SK-N-SH (cell line): ENCODE data around the gene TSEN2. TPM values are rescaled to one million over a fixed set of nuclear protein-coding genes. Genes with fewer than 3 reads are reported as not detected.

Experiments used
- CTCF ChIA-PET: fragments of 300-600, 350-600 bp; formaldehyde crosslinking; extraction: SDS; loops from one replicate; lab custom pipeline; 2021; lab: Yijun Ruan, JAX
- POLR2A ChIA-PET: fragments of 350-600 bp; sonication (Branson Sonifier 250); formaldehyde crosslinking; extraction: SDS; loops from one replicate; lab custom pipeline; 2020; ENCODE audit warnings: antibody characterized with exemption, inconsistent platforms; lab: Yijun Ruan, JAX
- DNase-seq: peaks from one replicate; pipeline ENCODE4 v3.0.0; 2012
- H2AFZ ChIP-seq: fragments of 200-600 bp; sonication (generic); 2 replicates; pipeline ENCODE4 v1.8.1; 2016; ENCODE audit warnings: antibody characterized with exemption, mild to moderate bottlenecking, low read depth
- H3F3A ChIP-seq: fragments of 200-600 bp; sonication (generic); replicated peaks from 2 replicates; pipeline ENCODE3; 2016; ENCODE audit warnings: antibody characterized with exemption, mild to moderate bottlenecking; ENCODE audit not compliant: insufficient read depth
- H3K27ac ChIP-seq, 2 experiments: fragments of 200-500 bp in 1 of 2; fragments of 200-600 bp in 1 of 2; sonication (Bioruptor generic) in 1 of 2; sonication (generic), shearing (Covaris generic) in 1 of 2; 2 replicates each; pipeline versions ENCODE4 v1.5.1 to v1.6.1; 2014 to 2016; ENCODE audit warnings: low read depth in 2 of 2, inconsistent platforms in 1 of 2, low read length in 1 of 2, mild to moderate bottlenecking in 1 of 2, mixed read lengths in 1 of 2
- H3K27me3 ChIP-seq: fragments of 200-600 bp; sonication (generic), shearing (Covaris generic); 2 replicates; pipeline ENCODE4 v1.6.1; 2016; ENCODE audit warnings: mixed run types; ENCODE audit not compliant: insufficient read depth
- H3K36me3 ChIP-seq, 2 experiments: fragments of 200-500 bp in 1 of 2; fragments of 200-600 bp in 1 of 2; sonication (Bioruptor generic) in 1 of 2; sonication (generic) in 1 of 2; replicated peaks in 1 of 2; 2 replicates each; pipeline versions ENCODE3 to v1.5.1; 2014 to 2016; ENCODE audit warnings: low read length in 1 of 2, mild to moderate bottlenecking in 1 of 2; ENCODE audit not compliant: insufficient read depth in 2 of 2, control insufficient read depth in 1 of 2
- H3K4me1 ChIP-seq, 2 experiments: fragments of 200-500 bp in 1 of 2; fragments of 200-600 bp in 1 of 2; sonication (Bioruptor generic) in 1 of 2; sonication (generic), shearing (Covaris generic) in 1 of 2; 2 replicates each; pipeline versions ENCODE4 v1.5.1 to v1.6.1; 2014 to 2016; ENCODE audit warnings: low read depth in 1 of 2, low read length in 1 of 2, mixed run types in 1 of 2; ENCODE audit not compliant: insufficient read depth in 2 of 2, control insufficient read depth in 1 of 2
- H3K4me2 ChIP-seq: fragments of 200-600 bp; sonication (generic), shearing (Covaris generic); 2 replicates; pipeline ENCODE4 v1.6.1; 2017; ENCODE audit warnings: mixed run types
- H3K4me3 ChIP-seq, 2 experiments: fragments of 200-500 bp in 1 of 2; fragments of 200-600 bp in 1 of 2; sonication (Bioruptor generic) in 1 of 2; sonication (generic), shearing (Covaris generic) in 1 of 2; 2 replicates each; pipeline versions ENCODE4 v1.5.1 to v1.8.1; 2014 to 2016; ENCODE audit warnings: low read depth in 2 of 2, inconsistent platforms in 1 of 2, low read length in 1 of 2, mild to moderate bottlenecking in 1 of 2, mixed read lengths in 1 of 2, moderate library complexity in 1 of 2
- H3K79me2 ChIP-seq: fragments of 200-600 bp; sonication (generic); 2 replicates; pipeline ENCODE4 v1.8.1; 2017; ENCODE audit warnings: mild to moderate bottlenecking; ENCODE audit not compliant: insufficient read depth
- H3K9ac ChIP-seq: fragments of 200-600 bp; sonication (generic); 2 replicates; pipeline ENCODE4 v1.6.1; 2017; ENCODE audit warnings: mixed run types
- H3K9me2 ChIP-seq: fragments of 200-600 bp; sonication (generic); 2 replicates; pipeline ENCODE4 v1.6.1; 2017; ENCODE audit warnings: mixed run types
- H3K9me3 ChIP-seq: fragments of 200-600 bp; sonication (generic); 2 replicates; pipeline ENCODE4 v1.6.1; 2017; ENCODE audit warnings: mixed run types, mild to moderate bottlenecking, moderate library complexity
- H4K20me1 ChIP-seq: fragments of 200-600 bp; sonication (generic); 2 replicates; pipeline ENCODE4 v1.6.1; 2017; ENCODE audit warnings: mild to moderate bottlenecking, mixed run types; ENCODE audit not compliant: insufficient read depth
- CHD2 ChIP-seq: fragments of 150-350 bp; IDR thresholded peaks from 2 replicates; pipeline ENCODE4 v1.6.1; 2018; ENCODE audit warnings: low read length; ENCODE audit not compliant: partially characterized antibody
- ELF1 ChIP-seq: IDR thresholded peaks from 2 replicates; pipeline ENCODE4 v1.4.0; 2012
- FOSL2 ChIP-seq: IDR thresholded peaks from 2 replicates; pipeline ENCODE4 v1.4.0; 2012; ENCODE audit warnings: low read depth, mild to moderate bottlenecking, moderate library complexity, borderline replicate concordance
- FOXM1 ChIP-seq: IDR thresholded peaks from 2 replicates; pipeline ENCODE4 v1.4.0; 2012; ENCODE audit warnings: low read depth, mild to moderate bottlenecking
- GABPA ChIP-seq: IDR thresholded peaks from 2 replicates; pipeline ENCODE4 v1.4.0; 2012; ENCODE audit warnings: low read depth, mild to moderate bottlenecking
- MXI1 ChIP-seq: IDR thresholded peaks from 2 replicates; pipeline ENCODE4 v1.6.1; 2012; ENCODE audit warnings: mild to moderate bottlenecking, low read depth, low read length, improper control_type of control experiment
- NFIC ChIP-seq: IDR thresholded peaks from 2 replicates; pipeline ENCODE4 v1.4.0; 2012; ENCODE audit warnings: borderline replicate concordance
- NRF1 ChIP-seq: IDR thresholded peaks from 2 replicates; pipeline ENCODE4 v1.6.1; 2012; ENCODE audit warnings: low read depth, mild to moderate bottlenecking, low read length
- RAD21 ChIP-seq: IDR thresholded peaks from 2 replicates; pipeline ENCODE4 v1.6.1; 2012; ENCODE audit warnings: mild to moderate bottlenecking, low read length
- RCOR1 ChIP-seq: fragments of 150-350 bp; IDR thresholded peaks from 2 replicates; pipeline ENCODE4 v1.6.1; 2017; ENCODE audit warnings: antibody characterized with exemption, low read length
- RFX5 ChIP-seq: IDR thresholded peaks from 2 replicates; pipeline ENCODE4 v1.6.1; 2012; ENCODE audit warnings: mild to moderate bottlenecking, improper control_type of control experiment, low read length
- TAF1 ChIP-seq: IDR thresholded peaks from 2 replicates; pipeline ENCODE4 v1.6.1; 2012; ENCODE audit warnings: low read depth, mild to moderate bottlenecking, low read length, moderate library complexity, borderline replicate concordance
- TEAD4 ChIP-seq: IDR thresholded peaks from 2 replicates; pipeline ENCODE4 v1.4.0; 2012; ENCODE audit warnings: mild to moderate bottlenecking, borderline replicate concordance; ENCODE audit not compliant: insufficient read depth
- YY1 ChIP-seq: IDR thresholded peaks from 2 replicates; pipeline ENCODE4 v1.4.0; 2012; ENCODE audit warnings: low read depth, mild to moderate bottlenecking
- WGBS: methylation state at CpG from one replicate; pipeline ENCODE4 v1.1.6; 2017; ENCODE audit warnings: low lambda C conversion rate; 5-methylcytosine and 5-hydroxymethylcytosine counted together
- polyA plus RNA-seq, 3 experiments: library from polyadenylated mRNA; depleted of rRNA; stranded (reverse); fragments of >200 nt; gene quantifications; 2 replicates each; pipeline ENCODE4 v1.2.3, GENCODE V29; 2012
- TF ChIP-seq, protein P1 (sequence below): fragments of 150-350 bp; IDR thresholded peaks from 2 replicates; pipeline ENCODE4 v1.6.1; 2017; ENCODE audit warnings: antibody characterized with exemption, low read length, low read depth, borderline replicate concordance
- TF ChIP-seq, protein P2 (sequence below): IDR thresholded peaks from 2 replicates; pipeline ENCODE4 v1.4.0; 2012; ENCODE audit warnings: low read depth
- TF ChIP-seq, protein P3 (sequence below): fragments of 150-350 bp; IDR thresholded peaks from 2 replicates; pipeline ENCODE4 v1.6.1; 2016; ENCODE audit warnings: mild to moderate bottlenecking, low read depth, low read length

The TSEN2 gene
- polyA plus RNA-seq, 1 of the 3 experiments (the other 2 are of a cell fraction): 13.0 TPM

DNA sequence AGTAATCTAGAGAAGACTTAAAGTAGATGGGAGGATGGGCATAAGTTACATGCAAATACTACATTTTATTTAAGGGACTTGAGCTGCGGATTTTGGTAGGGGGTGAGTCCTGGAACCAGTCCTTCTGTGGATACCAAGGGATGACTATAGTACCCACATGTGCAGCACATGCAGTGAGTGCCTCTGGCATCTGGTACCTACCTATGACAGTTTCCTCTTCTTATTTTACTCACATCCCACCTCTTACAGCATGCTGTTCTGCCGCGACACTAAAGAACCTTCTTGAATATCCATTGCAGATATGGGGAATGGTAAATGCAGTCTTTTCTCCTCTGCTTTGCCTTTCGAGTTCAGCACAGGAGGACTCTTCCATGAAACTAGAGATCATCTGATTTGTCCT is 1.7 kb downstream of the TSEN2 start:
- ChIA-PET POLR2A (interaction anchor here (1.4 kb wide), 1 partner anchor 9 kb away, joined by 3 read pairs; no protein-coding TSS in a partner anchor), CTCF (interaction anchor here (1.2 to 4.8 kb wide), 2 partner anchors 234 to 350 kb away, joined by 3 to 29 read pairs; no protein-coding TSS in a partner anchor)
- Histone ChIP-seq H3K27me3 (no peaks in the 10 kb centered on the region), H3K9me2 (no peaks in the 10 kb centered on the region), H3F3A (peaks cover 3% of the 10 kb centered on the region), H4K20me1 (no peaks in the 10 kb centered on the region), H3K79me2 (peaks cover 31% of the 10 kb centered on the region), H3K9me3 (no peaks in the 10 kb centered on the region), H3K9ac (no peak overlapping the region), H2AFZ (no peak overlapping the region), H3K27ac (no peak overlapping the region), H3K4me1 (peaks cover 11 to 16% of the 10 kb centered on the region in 2 experiments; a peak in 1 of 4 replicates), H3K36me3 (peaks cover 21% of the 10 kb centered on the region in 2 experiments), H3K4me2 (no peak overlapping the region), H3K4me3 (no peak overlapping the region)
- no peak for DNase-seq
- TF ChIP-seq RFX5: no peak
- no peak for TF ChIP-seq ELF1
- TF ChIP-seq TAF1: no peak
- TF ChIP-seq, protein P1, sequence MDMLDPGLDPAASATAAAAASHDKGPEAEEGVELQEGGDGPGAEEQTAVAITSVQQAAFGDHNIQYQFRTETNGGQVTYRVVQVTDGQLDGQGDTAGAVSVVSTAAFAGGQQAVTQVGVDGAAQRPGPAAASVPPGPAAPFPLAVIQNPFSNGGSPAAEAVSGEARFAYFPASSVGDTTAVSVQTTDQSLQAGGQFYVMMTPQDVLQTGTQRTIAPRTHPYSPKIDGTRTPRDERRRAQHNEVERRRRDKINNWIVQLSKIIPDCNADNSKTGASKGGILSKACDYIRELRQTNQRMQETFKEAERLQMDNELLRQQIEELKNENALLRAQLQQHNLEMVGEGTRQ: no peak
- TF ChIP-seq NRF1: no peak
- TF ChIP-seq YY1: no peak
- TF ChIP-seq GABPA: no peak
- TF ChIP-seq NFIC: no peak
- TF ChIP-seq TEAD4: no peak
- WGBS: 99% methylated on average over 4 of the region's 4 CpGs

DNA sequence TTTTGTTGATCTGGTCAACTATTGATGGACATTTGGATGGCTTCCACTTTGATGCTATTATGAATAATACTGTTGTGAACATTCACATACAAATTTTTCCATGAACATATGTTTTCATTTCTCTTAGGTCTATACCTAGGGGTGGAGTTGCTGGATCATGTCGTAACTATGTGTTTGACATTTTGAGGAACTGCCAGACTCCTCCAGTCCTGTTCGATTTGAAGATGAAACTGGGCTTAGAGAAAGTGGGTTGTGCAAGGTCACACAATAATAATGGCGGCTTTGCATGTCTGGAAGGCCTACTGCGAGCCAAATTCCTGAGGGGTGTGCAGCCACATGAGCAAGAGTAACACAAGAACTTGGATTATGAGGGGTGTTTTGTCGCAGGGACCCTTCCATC is 2.6 kb downstream of the TSEN2 start:
- Histone ChIP-seq H4K20me1 (no peaks in the 10 kb centered on the region), H3K9ac (no peak overlapping the region), H3K4me2 (no peak overlapping the region), H2AFZ (no peak overlapping the region), H3F3A (peaks cover 3% of the 10 kb centered on the region), H3K9me2 (no peaks in the 10 kb centered on the region), H3K27me3 (no peaks in the 10 kb centered on the region), H3K4me1 (peaks cover 11 to 16% of the 10 kb centered on the region in 2 experiments; a peak in 1 of 4 replicates), H3K4me3 (no peak overlapping the region)
- no peak for DNase-seq
- ChIA-PET CTCF (interaction anchor here (4.8 kb wide), 1 partner anchor 351 kb away, joined by 29 read pairs; no protein-coding TSS in a partner anchor), POLR2A (interaction anchor here (1.4 kb wide), 1 partner anchor 8 kb away, joined by 3 read pairs; no protein-coding TSS in a partner anchor)
- 93% methylated on average over 5 of the region's 5 CpGs for WGBS
- no peak for TF ChIP-seq FOSL2
- TF ChIP-seq RCOR1: no peak
- TF ChIP-seq FOXM1: no peak
- TF ChIP-seq, protein P2, sequence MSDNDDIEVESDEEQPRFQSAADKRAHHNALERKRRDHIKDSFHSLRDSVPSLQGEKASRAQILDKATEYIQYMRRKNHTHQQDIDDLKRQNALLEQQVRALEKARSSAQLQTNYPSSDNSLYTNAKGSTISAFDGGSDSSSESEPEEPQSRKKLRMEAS: no peak
- no peak for TF ChIP-seq GABPA
- TF ChIP-seq MXI1: no peak
- no peak for TF ChIP-seq CHD2
- TF ChIP-seq RAD21: no peak
- TF ChIP-seq, protein P3, sequence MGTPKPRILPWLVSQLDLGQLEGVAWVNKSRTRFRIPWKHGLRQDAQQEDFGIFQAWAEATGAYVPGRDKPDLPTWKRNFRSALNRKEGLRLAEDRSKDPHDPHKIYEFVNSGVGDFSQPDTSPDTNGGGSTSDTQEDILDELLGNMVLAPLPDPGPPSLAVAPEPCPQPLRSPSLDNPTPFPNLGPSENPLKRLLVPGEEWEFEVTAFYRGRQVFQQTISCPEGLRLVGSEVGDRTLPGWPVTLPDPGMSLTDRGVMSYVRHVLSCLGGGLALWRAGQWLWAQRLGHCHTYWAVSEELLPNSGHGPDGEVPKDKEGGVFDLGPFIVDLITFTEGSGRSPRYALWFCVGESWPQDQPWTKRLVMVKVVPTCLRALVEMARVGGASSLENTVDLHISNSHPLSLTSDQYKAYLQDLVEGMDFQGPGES: no peak
- TF ChIP-seq, all 33 proteins: peak for 0
- Histone ChIP-seq H3K9me3 (no peaks in the 10 kb centered on the region), H3K27ac (no peak overlapping the region), H3K79me2 (peaks cover 31% of the 10 kb centered on the region), H3K36me3 (peaks cover 24% of the 10 kb centered on the region in 2 experiments)
